ENCODE data around the gene ELK4. TPM values are rescaled to one million over a fixed set of nuclear protein-coding genes. Genes with fewer than 3 reads are reported as not detected.

The ELK4 gene
- total RNA-seq, 1 donor from 2014 or later, result 14.9 TPM

DNA sequence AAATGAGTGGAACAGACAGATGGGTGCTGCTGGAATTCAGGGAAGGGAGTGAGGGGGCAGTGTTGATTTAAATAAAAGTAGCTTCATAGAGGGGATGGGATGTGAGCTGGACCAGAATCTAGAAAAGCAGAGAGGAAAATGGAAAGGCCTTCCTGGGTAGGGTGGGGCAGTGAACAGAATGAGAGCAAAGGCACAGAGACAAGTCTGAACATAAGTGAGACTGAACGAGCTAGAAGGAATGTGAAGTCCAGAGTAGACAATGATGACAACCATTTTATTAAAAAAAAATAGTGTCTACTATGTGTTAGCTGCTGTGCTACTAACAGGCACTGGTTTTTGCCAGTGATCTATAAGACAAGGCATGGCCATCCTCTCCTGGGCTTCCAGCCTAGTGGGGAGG is 36.0 kb downstream of the ELK4 start:
- DNase-seq (ENCODE audit: low spot score), result no peak

DNA sequence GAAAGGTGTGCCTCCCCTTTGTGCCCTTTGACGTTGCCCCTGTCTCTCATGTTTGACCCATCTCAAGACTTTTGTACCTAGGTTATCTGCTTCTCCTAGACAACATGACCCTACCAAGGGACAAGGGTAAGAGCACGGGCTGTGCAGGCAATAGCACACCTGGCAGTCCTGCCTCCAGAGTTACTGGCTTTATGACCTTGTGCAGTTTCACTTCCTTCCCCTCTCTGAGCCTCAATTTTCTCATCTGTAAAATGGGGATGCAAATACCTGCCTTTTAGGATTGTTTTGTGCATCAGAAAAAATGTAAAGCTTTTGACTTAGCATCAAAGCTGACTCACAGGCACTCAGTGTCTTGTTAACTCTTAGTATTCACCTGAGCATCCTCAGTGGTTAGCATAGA is 36.4 kb downstream of the ELK4 start:
- DNase-seq (ENCODE audit: low spot score), result no peak

DNA sequence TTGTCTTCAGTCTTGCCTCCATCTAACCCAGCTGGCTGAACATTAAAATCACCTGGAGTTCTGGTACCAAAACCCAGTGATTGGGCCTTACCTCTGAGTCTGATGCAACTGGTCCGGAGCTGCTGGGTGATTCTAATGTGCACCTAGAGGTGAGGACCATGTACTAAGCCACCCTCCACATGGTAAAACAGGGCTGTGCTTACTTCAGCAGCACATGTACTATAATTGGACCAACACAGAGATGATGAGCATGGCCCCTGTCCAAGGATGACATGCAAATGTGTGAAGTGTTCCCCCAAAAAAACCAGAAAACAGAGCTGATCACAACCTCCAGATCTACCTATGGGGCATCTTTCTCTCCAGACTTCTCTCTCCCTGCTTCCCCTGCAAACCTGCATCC is 37.0 kb downstream of the ELK4 start:
- DNase-seq (ENCODE audit: low spot score), result no peak

DNA sequence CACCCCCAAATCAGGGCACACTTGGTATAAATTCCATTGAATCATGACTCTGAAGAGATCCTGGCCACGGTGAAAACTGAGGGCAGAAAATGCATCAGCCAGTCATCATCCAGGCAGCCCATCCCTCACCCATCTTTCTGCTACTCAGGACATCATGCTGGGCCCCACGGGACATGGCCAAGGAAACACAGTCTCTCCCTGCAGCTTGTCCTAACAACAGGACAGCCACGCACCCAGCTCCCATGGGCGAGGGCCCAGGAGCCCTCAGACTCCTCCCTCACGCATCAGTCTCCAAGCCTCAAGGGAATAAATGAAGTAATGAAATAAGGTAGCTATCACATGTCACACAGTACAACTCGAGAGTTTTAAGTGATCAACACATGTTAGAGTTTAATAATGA is 37.8 kb downstream of the ELK4 start:
- no peak for DNase-seq (ENCODE audit: low spot score)

DNA sequence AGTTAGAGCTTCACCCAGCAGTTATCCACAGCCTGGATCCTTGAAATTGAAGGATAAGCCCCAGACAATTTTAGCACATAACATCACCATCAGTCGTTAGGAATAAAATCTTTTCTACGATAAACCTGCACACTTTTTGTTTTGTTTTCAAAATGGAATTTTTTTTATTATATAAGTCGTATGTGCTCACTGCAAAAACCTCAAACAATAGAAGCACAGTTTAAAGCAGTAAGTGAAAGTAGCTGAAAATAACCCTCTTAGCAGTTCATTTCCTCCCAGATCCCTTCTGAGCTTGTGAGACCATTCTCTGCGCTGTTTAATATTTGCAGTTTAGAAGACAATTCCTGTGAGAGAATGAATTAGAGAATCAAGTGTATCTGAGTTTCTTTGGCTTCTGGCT is 38.3 kb downstream of the ELK4 start:
- DNase-seq (ENCODE audit: low spot score), result no peak

DNA sequence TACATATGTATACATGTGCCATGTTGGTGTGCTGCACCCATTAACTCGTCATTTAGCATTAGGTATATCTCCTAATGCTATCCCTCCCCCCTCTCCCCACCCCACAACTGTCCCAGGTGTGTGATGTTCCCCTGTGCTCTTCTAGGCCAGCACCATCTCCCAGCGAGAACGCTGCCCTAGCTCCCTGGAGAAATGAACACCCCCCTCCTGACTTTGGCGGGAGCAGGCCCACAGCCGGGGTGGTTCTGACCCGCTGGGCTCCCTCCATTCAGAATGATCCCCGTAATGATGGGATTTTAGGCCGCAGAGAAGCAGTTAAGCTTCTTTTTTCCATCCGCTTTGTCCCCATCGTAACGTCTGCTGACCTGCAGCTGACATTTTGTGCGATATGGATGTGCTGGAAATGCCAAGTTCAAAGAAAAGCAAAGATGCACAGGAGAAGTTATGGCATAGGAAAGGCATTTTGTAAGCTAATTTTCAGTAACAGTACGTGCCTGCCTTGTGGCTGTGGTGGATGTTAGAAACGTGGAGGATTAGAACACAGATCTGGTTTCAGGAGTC is 39.3 kb downstream of the ELK4 start:
- no peak for DNase-seq (ENCODE audit: low spot score)

DNA sequence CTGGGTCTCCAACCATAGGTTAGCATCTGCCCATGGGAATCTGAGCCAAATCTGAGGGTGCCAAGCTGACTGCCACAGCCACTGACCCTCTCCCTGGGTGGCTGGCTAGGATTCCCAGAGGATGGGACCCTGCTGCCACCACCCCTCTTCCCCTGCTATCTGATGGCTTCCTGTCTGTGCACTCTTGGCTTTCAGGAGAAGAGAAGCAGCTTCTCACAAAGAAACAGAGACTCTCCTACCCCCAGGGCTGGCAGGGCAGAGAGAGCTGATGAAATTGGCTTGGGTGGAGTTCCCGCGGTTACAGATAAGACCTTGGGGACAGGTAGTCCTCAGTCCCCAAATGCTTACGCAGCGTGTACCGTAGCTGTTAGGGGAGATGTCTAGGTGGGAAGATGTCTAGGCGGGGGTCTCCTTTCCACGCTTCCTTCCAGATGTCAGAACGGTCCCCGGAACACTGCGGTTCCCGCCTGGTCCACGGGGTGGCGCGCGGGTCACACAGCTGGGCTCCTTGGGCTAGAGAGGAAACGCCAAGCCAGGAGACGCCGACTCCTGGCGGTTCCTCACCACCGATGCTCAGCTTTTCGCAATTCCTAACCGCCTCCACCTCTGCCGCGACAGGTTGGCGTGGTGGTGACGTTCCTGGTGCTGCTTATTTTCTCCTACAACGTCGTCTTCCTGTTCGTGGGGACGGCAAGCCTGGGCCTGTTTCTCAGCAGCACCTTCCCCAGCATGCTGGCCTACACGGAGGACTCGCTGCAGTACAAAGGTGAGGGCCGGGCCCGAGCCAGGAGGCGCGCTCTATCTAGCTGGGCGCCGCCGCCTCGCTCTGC is 40.1 kb downstream of the ELK4 start:
- peak; percentile 89 for DNase-seq (ENCODE audit: low spot score)

DNA sequence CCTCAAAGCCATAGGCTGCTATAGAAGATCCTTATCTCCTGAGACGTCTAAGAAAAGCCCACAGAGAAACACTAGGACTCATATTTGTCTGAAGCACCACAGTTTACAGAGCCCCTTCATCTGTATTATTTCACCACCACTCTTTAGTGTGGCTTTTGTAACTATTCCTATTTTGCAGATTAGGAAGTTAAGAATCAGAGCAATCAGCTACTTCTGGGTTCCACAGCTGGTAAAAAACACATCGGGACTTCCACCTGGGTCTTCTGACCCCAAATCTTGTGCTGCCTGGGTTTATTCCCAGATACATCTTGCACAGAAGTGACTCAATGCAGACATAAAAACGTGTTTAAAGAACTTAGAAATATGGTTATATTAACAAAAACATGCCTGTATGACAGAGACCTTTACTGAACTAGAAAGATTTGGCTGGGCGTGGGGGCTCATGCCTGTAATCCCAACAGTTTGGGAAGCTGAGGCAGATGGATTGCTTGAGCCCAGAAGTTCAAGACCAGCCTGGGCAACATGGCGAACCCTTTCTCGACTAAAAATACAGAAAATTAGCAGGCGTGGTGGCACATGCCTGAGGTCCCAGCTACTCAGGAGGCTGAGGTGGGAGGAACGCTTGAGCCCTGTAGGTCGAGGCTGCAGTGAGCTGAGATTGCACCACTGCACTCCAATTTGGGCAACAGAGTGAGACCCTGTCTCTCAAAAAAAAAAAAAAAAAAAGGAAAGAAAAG is 40.9 kb downstream of the ELK4 start:
- DNase-seq (ENCODE audit: low spot score), result no peak

DNA sequence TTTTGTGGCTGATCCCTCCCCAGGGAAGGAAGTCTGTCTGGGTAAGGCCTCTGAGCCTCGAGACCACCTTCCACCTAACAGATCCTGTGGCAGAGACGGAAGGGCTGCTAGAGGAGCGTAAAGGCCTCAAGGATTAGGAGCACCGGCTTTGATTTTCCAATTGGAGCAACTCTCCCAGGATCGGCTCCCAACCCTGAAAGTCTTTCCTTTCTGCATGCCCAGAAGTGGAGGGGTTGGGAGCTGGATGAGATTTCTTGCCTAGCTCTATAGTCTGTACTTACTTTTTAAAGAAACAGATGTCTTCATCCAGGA is 41.4 kb downstream of the ELK4 start:
- no peak for DNase-seq (ENCODE audit: low spot score)

DNA sequence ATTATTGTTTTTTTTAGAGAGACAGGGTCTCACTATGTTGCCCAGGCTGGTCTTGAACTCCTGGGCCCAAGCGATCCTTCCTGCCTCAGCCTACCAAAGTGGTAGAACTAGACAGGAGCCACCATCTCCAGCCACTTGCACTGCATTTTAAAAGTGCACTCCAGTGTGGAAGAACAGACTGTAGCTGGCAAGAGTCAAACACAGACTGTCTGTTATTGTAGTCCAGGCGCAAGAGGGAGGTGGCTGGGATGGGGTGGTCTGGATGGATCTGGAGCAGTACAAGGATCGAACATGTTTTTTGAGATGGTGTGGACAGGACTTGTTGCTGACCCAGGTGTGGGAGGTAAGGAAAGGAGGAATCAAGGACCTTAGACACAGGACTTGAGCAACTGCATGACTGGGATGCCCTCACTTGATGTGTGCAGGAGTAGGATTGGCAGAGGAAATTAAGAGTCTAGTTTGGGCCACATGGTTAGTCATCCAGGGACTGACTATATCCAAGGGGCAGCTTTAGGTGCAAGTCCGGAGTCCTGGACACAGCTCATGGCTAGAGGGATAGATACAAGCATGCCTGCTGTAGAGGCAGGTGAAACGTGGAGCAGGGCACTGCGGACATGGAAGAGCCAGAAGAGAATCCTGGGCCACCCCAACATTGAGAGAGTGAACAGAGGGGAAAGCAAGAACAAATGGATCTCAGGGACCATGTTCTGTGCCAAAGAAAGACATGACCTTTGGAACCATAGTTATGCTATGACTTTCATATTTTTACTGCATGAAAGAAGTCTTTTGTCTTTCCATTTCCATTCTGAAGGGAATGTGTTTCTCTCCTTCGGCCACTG is 42.0 kb downstream of the ELK4 start:
- no peak for DNase-seq (ENCODE audit: low spot score)

DNA sequence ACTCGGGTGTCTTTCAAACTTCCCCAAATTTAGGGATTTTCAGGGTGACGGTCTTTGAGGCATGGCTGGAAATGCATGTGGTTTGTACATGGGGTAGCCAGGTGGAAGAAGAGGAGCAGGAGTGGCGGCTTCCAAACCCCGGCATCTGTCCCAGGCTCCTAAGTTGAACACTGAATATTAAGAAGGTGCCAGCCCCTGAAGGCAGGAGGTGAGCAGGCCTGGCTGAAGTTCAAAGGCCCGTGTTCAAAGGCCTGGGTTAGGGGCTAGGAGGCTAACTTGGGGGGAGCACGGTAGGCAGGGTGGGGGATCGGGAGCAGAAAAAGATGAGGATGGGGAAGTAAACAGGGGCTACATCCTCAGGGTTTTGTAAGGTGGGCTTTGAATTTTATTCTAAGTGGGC is 42.8 kb downstream of the ELK4 start:
- no peak for DNase-seq (ENCODE audit: low spot score)

DNA sequence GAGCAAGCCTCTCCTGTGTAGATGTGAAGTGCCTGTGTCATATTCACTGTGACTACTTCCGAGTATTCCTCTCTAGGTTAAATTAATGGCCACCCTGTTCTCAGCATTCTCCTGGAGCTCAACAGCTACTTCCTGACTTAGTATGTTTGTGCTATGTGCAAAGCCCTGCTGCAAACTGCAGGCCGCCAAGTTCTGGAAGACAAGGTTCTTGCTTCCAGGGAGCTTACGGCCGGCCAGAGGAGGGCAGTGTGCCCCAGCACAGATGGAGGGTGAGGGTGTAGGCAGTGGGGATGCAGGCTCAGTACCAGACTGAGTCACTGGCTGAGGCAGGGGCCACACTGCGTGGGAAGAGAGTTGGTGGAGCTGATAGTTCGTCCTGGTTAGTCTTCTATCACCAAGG is 43.2 kb downstream of the ELK4 start:
- peak; percentile 43 for DNase-seq (ENCODE audit: low spot score)

DNA sequence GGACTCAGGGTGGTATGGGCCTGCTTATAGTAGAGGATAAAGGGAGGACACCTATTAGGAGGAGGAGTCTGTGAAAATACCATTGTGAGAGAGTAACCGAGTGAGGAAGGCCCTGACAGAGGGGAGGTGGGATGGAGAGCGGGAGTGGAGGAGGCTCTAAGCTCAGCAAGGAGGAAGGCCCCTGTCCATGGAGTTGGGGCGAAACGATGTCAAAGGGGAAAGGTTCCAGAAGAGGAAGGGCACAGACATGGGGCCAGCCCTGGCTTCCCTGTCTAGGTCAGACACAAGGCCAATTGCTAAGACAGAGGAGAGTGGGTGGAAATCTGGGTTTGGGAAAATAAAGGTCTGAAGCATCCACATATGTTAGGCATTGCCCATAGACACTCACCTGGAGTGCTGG is 44.2 kb downstream of the ELK4 start:
- DNase-seq (ENCODE audit: low spot score), result no peak

DNA sequence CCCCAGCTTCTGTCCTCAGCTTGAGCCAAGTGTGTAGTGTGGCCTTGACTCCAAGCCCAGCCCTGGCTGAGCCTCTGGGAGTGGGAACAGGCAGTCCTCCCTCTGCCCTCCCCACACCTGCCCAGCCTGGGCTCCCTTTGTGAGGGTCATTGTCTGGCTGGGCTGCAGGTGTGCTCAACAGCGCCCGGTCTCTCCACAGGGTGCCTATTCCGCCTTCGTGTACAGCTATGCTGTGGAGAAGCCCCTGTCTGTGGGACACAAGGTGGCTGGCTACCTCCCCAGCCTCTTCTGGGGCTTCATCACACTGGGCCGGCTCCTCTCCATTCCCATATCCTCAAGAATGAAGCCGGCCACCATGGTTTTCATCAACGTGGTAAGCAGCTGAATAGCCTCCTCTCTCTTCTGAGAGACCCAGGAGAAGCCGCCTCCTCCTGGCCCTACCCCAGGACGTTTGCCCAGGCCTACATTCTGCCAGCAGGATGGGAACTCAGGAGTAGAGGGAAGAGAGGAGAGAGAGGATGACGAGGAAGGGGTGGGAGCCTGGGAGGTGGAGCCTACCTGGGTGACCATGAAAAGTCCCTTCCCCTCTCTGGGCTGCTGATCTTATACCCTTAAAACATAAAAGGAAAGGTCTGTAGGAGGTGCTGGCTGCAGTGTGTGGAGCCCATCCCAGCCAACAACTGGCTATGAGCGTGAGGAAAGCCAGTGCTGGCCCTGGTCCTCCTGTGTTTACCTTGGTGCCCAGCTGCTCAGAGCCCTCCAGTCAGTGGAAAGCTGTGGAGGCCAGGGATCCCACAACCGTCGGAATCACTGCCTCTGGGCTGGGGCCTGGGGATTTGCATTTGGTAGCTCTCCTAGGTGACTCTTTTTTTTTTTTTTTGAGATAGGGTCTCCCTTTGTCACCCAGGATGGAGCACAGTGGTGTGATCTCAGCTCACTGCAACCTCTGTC is 45.7 kb downstream of the ELK4 start:
- no peak for DNase-seq (ENCODE audit: low spot score)

DNA sequence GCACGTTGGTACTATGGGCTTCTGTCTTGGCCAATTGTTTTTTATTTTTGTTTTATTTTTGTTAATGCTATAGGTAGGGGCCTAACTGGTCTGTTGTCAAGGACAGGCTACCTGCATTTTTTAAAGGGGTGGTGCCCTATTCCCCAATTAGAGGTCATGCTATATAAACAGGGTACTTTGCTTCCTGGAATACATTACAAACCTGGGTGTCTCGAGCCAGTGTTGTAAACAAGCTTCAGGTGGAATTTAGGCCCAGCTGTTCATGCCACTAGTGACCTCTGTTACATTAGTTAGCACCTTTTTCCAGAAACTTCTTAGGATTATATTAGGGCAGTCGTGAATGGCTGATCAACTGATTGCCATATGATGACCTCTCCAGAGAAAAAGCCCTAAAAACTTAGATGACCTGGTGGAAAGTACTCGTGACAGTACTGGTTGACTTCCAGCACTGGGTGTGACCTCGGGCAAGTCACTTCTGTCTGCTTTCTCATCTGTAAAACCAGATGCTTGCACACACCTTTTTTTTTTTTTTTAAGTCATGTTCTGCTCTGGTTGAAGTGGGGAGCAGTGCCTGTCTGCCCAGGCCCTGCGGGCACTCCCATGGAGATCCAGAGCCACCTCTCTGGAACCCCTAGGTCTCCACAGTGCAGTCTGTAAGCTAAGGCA is 46.5 kb downstream of the ELK4 start:
- no peak for DNase-seq (ENCODE audit: low spot score)

DNA sequence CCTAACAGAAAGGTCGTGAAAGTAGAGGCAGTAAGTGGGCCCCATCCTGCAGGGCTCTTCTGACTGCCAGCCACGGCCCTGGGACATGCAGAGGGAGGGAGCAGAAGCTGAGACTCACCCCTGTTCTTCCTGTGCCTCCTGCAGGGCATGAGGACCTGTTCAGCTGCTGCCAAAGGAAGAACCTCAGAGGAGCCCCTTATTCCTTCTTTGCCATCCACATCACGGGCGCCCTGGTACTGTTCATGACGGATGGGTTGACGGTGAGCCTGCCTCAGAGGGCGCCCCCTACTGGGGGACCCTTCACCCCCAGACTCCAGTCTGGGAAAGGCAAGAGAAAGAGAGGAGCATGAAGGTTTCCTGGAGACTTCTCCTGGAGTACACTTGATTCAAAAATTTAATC is 47.1 kb downstream of the ELK4 start:
- no peak for DNase-seq (ENCODE audit: low spot score)

DNA sequence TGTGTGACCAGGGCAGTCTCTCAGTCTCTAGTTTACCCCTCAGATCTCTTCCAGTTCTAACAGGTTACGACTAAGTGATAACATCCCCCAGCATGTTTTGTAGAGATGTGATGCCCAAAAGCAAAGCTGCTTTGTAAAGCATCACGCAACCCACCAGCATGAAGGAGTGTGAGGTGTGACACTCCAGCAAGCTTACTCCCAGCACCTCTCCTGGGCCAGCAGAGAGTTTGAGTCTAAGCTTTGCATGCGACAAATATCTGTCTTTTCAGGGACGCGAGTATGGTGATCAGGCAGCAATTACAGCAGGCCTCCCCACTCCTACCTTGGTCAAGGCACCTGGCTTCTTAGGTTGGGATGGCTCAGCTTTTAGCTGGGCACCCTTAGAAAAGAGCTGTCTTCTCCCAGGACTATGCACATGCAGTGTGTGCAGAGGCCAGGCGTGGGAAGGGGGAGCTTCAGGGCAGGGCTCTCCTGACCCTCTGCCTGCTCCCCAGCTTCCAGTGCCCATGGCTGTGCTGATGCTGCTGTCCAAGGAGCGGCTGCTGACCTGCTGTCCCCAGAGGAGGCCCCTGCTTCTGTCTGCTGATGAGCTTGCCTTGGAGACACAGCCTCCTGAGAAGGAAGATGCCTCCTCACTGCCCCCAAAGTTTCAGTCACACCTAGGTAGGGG is 48.2 kb downstream of the ELK4 start:
- DNase-seq (ENCODE audit: low spot score), result no peak

DNA sequence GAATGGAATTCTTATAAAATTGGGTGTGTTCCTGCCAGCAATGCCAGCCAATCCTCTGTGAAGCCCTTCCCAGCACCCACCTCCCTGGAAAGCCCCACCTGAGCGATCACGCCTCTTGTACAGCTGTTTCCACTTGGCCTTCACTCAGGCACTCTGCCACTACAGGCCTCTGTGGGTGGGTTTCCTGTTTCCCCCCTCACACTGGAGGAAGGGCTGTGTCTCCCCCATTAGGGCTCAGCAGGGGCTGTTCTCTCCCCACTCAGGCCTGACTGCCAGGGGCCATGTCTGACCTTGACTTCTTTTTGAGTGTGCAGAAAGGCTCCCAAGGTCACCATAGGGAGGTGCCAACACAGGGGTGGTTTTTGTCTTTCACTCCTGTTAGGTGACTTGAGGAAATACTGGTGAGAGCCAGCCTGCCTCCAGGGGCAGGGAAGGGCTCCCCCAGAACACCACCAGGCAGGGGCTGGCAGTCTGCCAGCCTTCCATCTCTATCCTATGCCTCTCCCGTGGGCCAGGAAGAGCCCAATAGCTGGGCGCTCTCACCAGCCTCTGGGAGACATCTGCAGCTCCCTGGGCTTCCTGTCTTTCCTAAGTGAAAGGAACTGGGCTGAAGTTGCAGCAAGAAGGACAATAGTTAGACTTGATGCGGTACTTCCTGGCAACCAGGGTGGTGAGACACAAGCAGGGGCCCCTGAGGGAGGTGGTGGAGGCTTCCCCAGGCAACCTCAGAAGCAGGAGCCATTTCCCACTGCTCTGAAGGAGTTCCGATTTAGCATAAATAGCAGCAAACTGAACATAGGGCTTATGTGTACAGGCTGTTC is 49.1 kb downstream of the ELK4 start:
- no peak for DNase-seq (ENCODE audit: low spot score)

DNA sequence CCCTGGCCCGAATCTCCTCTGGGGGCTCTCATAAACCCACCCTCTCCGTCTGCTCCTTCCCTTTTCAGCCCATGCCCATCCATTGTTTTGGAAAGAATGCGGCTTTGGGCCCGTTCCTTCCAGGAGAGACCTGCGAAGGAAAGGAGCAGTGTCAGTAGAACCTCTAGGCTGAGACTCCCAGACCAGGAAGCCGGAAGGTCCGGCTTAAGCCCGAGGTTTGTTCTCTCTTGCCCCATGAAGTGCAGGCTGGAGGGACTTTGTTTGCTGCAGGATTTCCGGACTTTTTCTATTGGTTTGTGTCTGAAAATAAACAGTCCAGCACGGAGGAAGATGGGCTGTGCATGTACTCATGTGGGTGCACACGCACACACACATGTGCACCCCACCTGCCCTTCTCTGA is 49.8 kb downstream of the ELK4 start:
- DNase-seq (ENCODE audit: low spot score), result no peak

Measured in umbilical cord (tissue), 2 donors.